ENCODE results near the gene ZNHIT3. TPM values are rescaled to one million over a fixed set of nuclear protein-coding genes. Genes with fewer than 3 reads are reported as not detected.
"Not testable (repeated sequence)": the region's sequence is repeated elsewhere in the genome, so short reads cannot be mapped to it uniquely, and the experiment has no call there.

The ZNHIT3 gene
- total RNA-seq, 1 experiment from 2014 or later = 61.9 TPM

DNA sequence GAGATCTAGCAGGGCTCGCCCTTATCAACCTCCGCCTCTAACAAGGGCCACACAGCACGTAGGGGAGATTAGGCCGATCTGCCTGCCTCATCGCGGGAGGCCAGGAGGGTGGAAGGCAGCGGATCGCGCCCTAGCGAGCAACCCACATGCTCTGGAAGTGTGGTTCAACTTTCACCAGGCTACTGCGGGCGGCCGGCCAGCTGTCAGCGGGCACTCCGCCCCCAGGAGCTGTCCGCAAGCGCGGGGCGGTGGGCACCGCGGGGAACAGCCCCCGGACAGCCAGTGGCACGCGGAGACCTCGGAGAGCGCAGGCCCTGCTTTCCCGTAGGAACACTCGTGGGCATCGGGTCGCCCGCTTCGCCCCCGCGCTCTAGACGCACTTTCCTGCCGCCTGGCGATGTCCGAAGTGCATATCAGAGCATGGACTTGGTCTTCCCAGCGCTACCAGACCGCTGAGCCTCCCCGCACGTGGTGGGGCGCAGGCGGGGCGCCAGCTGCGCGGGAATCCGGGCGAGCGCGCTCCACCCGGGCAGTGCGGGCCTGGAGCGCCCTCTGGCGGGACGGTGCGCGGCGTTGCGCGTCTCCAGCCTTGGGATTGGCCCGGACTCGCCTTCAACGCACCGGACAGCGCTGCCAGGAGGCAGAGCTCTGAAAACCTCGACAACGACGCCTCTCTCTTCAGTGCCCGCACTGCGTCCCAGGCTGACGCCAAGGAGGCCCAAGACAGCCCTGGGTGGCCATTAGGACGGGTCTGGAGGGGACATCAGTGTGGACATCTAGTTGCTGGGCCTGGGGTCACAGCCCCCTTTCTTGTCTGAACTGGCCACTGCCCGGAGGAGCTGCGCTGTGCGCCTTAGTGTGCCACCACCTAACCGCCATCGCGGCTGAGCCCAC lies 3.6 kb upstream of the ZNHIT3 start:
- ChIA-PET CTCF (interaction anchor here (0.5 to 1.6 kb wide), 9 partner anchors 8 to 513 kb away, joined by 3 to 12 read pairs (median 4); partner anchors contain the start of genes AATF, CCL4L2, MYO19 and PIGW), POLR2A (interaction anchor here (0.5 to 1.1 kb wide), 4 partner anchors 11 to 559 kb away, joined by 3 to 8 read pairs (median 3); no protein-coding TSS in a partner anchor)
- Mint-ChIP-seq H3K27me3 (ENCODE audit: insufficient read depth, unreplicated experiment) (peaks cover 22% of the 10 kb centered on the region), H3K9me3 (ENCODE audit: unreplicated experiment) (no peaks in the 10 kb centered on the region), H3K4me3 (ENCODE audit: unreplicated experiment) (peak overlapping the region; percentile 68), H3K36me3 (ENCODE audit: insufficient read depth, unreplicated experiment) (peaks cover 6% of the 10 kb centered on the region), H3K27ac (ENCODE audit: unreplicated experiment) (no peak overlapping the region), H3K4me1 (ENCODE audit: low read depth, unreplicated experiment) (no peaks in the 10 kb centered on the region)
- H3K27me3 ChIP-seq (replicated peaks; ENCODE audit: control insufficient read depth, insufficient read depth, low read length) = no peaks in the 10 kb centered on the region; the same call in 1 of the 2 replicates
- peak overlapping the region; percentile 34 for H3K4me3 ChIP-seq (ENCODE audit: low read depth, low read length)
- H3K4me1 ChIP-seq = peaks cover 6% of the 10 kb centered on the region
- intact Hi-C loops (cut with micrococcal nuclease; ENCODE audit: unreplicated experiment) = no loop called here
- no TSS peak for BruUV-seq (replicated peaks)
- no peaks in the 10 kb centered on the region for H3K9me3 ChIP-seq
- H3K36me3 ChIP-seq (ENCODE audit: control insufficient read depth, insufficient read depth, low read length) = no peaks in the 10 kb centered on the region
- TF ChIP-seq CTCF (IDR thresholded peaks at IDR 0.05; ENCODE audit: insufficient read depth in 1 of 2, low read depth in 1 of 2, low read length in 1 of 2, severe bottlenecking in 1 of 2, unreplicated experiment in 1 of 2) = peak; percentile 87 to 96
- peak; percentile 81 to 94 for DNase-seq

DNA sequence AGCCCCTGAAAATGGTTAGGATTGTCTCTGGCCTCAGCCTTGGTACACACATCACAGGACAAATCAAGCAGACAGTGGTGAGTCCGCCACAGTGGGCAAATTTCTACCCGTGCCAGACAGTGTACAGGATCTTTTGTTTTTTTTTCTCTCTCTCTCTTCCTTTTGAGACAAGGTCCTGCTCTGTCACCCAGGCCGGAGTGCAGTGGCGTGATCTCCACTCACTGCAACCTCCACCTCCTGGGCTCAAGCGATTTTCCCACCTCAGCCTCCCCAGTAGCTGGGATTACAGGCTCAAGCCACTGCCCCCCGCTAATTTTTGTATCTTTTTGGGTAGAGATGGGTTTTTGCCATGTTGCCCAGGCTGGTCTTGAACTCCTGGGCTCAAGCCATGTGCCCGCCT lies 2.5 kb upstream of the ZNHIT3 start:
- H3K4me3 ChIP-seq (ENCODE audit: low read depth, low read length); H3K36me3 Mint-ChIP-seq (ENCODE audit: insufficient read depth, unreplicated experiment); BruUV-seq (replicated peaks); POLR2A ChIA-PET; H3K4me3 Mint-ChIP-seq (ENCODE audit: unreplicated experiment); H3K27me3 ChIP-seq (replicated peaks; ENCODE audit: control insufficient read depth, insufficient read depth, low read length); H3K4me1 Mint-ChIP-seq (ENCODE audit: low read depth, unreplicated experiment); intact Hi-C loops (cut with micrococcal nuclease; ENCODE audit: unreplicated experiment); H3K9me3 Mint-ChIP-seq (ENCODE audit: unreplicated experiment); H3K27ac Mint-ChIP-seq (ENCODE audit: unreplicated experiment); H3K9me3 ChIP-seq; CTCF ChIA-PET; H3K4me1 ChIP-seq; H3K36me3 ChIP-seq (ENCODE audit: control insufficient read depth, insufficient read depth, low read length); DNase-seq: not testable (repeated sequence)
- H3K27me3 Mint-ChIP-seq (ENCODE audit: insufficient read depth, unreplicated experiment) = peaks cover 18% of the 10 kb centered on the region

DNA sequence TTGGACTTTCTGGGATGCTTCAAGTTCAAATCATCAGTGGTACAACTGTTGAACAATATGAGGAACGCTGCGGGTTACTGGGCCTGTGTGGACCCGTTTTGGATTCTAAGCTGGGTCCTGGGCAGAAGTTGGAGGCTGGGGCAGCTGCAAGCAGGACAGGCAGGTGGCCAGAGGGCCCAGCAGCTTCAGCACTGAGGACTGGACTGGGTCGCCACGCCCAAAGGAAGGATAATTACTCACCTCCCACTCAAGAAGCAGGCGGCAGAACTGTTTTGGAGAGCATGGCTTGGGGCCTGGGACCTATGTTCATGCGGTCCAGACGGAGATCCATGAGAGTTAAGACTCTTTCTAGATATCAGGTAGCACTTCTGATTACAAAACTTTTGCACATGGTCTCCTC lies 1.5 kb upstream of the ZNHIT3 start:
- Mint-ChIP-seq H3K27me3 (ENCODE audit: insufficient read depth, unreplicated experiment) (peaks cover 18% of the 10 kb centered on the region), H3K36me3 (ENCODE audit: insufficient read depth, unreplicated experiment) (peaks cover 17% of the 10 kb centered on the region), H3K27ac (ENCODE audit: unreplicated experiment) (no peak overlapping the region), H3K4me3 (ENCODE audit: unreplicated experiment) (peak overlapping the region; percentile 95), H3K4me1 (ENCODE audit: low read depth, unreplicated experiment) (no peaks in the 10 kb centered on the region), H3K9me3 (ENCODE audit: unreplicated experiment) (no peaks in the 10 kb centered on the region)
- intact Hi-C loops (cut with micrococcal nuclease; ENCODE audit: unreplicated experiment) = loop anchor here (5.0 kb wide), 1 partner anchor 513 kb away; no protein-coding TSS in a partner anchor
- BruUV-seq (replicated peaks) = no TSS peak
- POLR2A ChIA-PET = no interaction called here
- no peak for TF ChIP-seq CTCF (IDR thresholded peaks at IDR 0.05; ENCODE audit: insufficient read depth in 1 of 2, low read depth in 1 of 2, low read length in 1 of 2, severe bottlenecking in 1 of 2, unreplicated experiment in 1 of 2)
- Histone ChIP-seq H3K4me1 (peaks cover 6% of the 10 kb centered on the region), H3K9me3 (no peaks in the 10 kb centered on the region), H3K27me3 (replicated peaks; ENCODE audit: control insufficient read depth, insufficient read depth, low read length) (no peaks in the 10 kb centered on the region; the same call in 1 of the 2 replicates), H3K36me3 (ENCODE audit: control insufficient read depth, insufficient read depth, low read length) (no peaks in the 10 kb centered on the region), H3K4me3 (ENCODE audit: low read depth, low read length) (no peak overlapping the region)
- CTCF ChIA-PET = no interaction called here
- no peak for DNase-seq

All from Caco-2 (cell line).